HG02678 (cell line): Measurements from ENCODE around the gene WBP1.
"Not testable (repeated sequence)": the region's sequence is repeated elsewhere in the genome, so short reads cannot be mapped to it uniquely, and the experiment has no call there.

Experiments
- ATAC-seq: cut with Tn5 transposase; IDR thresholded peaks from one replicate; pipeline ENCODE4 v1.9.1; 2021; ENCODE audit warnings: mild to moderate bottlenecking, moderate library complexity; ENCODE audit not compliant: unreplicated experiment

WBP1 gene

GRCh38 chr2:74458132-74458937 is at the start of gene WBP1:
WBP1 (plus strand) TSS chr2:74458438; CDS start chr2:74458603, 165 bp downstream.
- ATAC-seq: peak; percentile 83

GRCh38 chr2:74413001-74413698 is 45.1 kb upstream of the WBP1 start:
- no peak for ATAC-seq

DNA sequence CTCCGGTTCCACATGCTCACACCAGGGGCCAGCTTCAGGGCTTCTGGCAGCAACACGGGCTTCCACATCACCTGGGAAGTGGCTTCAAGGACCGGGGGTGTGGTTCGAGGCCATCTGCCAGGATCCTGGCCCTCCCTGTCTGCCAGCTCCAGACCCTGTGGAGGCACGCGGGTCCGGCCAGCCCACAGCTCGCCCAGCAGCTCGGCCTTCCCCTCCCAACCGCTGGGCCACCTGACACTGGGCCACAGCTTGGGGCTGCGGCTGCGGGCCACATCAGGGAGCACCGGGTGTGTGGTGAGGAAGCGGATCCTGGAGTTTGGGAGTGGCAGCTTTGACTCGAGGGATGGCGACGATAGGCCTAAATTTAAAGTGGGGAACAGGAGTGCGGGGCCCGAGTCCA is 43.8 kb upstream of the WBP1 start:
- ATAC-seq: no peak

- peak; percentile 51 for ATAC-seq
Measured at GRCh38 chr2:74414881-74415761, 43.1 kb upstream of the WBP1 start.

GRCh38 chr2:74415762-74416395 is 42.4 kb upstream of the WBP1 start:
- no peak for ATAC-seq

GRCh38 chr2:74416778-74417177 is 41.5 kb upstream of the WBP1 start:
- ATAC-seq: no peak

GRCh38 chr2:74417197-74417596 is 41.0 kb upstream of the WBP1 start:
- no peak for ATAC-seq

DNA sequence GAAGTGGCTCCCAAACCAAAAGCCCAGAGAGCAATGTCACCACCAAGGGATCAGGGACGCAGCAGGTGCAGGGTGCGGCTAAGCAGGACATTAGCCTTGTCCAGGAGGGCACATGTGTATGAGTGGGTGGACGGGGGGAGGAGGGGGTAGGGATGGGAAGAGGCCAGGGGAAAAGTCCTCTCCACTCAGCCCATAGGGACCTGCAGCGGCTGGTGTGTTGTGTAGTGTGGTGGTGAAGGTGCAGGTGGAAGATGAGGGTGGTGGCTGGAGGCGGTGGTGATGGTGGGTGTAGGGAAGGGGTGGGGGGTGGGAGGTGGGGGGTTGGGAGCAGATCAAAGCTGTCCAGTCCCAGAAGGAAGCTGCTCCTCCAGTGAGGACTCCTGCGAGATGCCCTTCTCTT is 40.5 kb upstream of the WBP1 start:
- ATAC-seq: no peak

- ATAC-seq: no peak
Measured at GRCh38 chr2:74418312-74418711, 39.9 kb upstream of the WBP1 start.

- ATAC-seq: no peak
Measured at GRCh38 chr2:74419345-74419744, 38.9 kb upstream of the WBP1 start.

DNA sequence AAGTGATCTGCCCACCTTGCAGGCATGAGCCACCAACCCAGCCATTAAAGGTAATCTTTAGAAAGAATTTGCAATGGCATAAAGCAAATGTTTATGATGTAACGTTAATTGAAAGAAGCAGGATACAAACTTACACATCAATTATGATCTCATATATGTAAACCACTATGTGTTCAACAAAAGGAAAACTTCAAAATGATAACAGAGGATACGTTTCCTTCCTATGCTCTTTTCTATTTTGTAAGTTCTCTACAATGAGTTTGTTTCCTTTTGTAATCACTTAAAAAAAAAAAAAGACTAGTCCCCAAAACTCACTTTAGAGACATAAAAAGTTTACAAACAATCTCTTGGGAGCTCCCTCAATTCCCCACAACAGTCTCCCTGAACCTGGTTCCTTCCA is 38.2 kb upstream of the WBP1 start:
- no peak for ATAC-seq

DNA sequence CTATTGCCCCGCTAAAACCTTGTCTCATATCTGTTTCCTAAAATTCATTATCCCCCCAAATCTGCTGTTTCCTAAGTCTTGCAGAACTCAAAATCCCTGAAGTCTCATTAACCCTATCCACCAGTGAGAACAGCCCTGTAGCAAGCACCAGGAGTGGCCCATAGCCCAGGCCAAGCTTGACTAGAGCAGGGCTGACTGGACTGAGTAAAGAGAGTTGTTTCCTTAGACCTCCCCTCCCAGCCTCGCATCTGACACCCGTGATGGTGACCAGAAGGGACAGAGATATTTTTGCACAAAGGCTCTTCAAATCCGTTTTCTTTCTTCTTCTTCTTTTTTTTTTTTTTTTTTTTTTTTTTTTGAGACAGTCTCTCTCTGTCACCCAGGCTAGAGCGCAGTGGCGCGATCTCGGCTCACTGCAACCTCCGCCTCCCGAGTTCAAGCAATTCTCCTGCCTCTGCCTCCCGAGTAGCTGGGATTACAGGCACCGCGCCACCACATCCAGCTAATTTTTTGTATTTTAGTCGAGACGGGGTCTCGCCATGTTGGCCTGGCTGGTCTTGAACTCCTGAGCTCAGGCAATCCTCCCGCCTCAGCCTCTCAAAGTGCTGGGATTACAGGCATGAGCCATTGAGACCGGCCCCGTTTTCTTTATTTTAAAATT is 37.7 kb upstream of the WBP1 start:
- not testable (repeated sequence) for ATAC-seq

- ATAC-seq: peak; percentile 95
Measured at GRCh38 chr2:74421221-74421870, 36.9 kb upstream of the WBP1 start, which contains the start of the genes C2orf81 and WDR54. C2orf81 (minus strand) TSS chr2:74421619; CDS start chr2:74421560, 59 bp downstream. WDR54 (plus strand) TSS chr2:74421730; CDS start chr2:74422154, 424 bp downstream.

DNA sequence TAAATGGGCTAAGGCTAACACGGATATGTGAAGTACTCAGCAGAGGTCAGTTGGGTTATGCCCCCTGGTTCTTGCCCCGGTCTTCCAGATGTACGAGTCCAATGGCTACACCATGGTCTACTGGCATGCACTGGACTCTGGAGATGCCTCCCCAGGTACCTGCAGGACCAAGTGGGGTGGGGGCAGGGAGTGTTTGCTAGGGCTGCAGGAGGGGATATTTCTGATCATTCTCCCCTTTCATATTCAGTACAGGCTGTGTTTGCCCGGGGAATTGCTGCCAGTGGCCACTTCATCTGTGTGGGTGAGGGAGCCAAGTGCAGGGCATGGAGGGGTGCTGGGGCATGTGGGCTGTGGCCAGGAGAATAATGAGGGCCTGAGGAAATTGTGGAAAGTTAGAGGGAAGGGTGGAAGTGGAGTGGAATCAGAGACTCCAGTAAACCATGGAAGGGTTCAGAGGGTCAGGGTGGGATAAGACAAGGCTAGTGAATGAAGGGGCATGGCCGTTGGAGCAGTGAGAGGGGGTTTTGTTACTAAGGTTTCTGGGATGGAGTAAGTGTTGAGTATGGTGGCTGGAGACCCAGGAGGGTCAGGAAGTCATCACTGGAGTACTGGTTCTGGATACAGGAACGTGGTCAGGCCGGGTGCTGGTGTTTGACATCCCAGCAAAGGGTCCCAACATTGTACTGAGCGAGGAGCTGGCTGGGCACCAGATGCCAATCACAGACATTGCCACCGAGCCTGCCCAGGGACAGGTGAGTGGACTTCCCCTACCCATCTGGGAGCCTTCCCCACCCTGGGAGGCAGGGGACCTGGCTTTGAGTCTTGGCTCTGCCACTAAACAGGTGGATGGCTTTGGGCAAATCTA is 34.8 kb upstream of the WBP1 start:
- ATAC-seq: no peak

DNA sequence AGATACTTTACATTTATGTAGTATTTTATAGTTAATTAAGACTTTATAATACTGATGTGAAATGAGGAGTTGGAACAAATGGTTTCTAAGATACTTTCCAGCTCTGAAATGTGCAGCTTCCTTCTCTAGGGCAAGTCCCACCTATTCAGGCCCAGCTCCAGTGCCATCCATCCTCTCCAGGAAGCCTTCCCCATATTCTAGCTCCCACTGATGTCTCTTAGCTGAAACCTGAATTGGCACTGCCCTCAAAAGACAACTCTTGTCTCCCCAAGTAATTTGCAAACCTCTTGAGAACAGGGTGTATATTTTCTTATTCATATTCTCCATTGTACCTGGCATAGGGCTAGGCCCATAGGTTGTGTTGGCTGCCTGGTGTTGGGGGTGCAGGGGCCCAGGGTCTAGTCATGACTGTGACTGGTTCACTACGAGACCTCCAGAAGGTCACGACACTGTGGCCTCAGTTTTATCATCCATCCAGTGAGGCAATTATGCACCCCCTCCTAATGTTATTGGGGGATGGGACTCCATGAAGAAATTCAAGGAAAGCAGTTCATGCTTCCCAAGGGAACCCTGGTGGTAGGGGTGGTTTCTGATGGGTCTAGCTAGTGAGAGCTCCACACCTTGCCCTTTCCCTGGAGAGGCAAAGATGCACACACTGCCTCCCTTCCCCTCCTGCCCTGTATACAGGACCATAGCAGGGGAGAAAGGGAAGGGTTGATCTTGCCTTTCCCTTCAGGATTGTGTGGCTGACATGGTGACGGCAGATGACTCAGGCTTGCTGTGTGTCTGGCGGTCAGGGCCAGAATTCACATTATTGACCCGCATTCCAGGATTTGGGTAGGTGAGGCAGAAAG is 33.9 kb upstream of the WBP1 start:
- ATAC-seq: no peak

- ATAC-seq: no peak
Measured at GRCh38 chr2:74424995-74425406, 33.2 kb upstream of the WBP1 start.

- no peak for ATAC-seq
Measured at GRCh38 chr2:74425523-74425922, 32.7 kb upstream of the WBP1 start.
